ENCODE measurements around the gene VAX1. TPM values are rescaled to one million over a fixed set of nuclear protein-coding genes. Genes with fewer than 3 reads are reported as not detected.

VAX1 gene
- total RNA-seq, 2 donors from 2014 or later, result 3.2 to 3.5 TPM

DNA sequence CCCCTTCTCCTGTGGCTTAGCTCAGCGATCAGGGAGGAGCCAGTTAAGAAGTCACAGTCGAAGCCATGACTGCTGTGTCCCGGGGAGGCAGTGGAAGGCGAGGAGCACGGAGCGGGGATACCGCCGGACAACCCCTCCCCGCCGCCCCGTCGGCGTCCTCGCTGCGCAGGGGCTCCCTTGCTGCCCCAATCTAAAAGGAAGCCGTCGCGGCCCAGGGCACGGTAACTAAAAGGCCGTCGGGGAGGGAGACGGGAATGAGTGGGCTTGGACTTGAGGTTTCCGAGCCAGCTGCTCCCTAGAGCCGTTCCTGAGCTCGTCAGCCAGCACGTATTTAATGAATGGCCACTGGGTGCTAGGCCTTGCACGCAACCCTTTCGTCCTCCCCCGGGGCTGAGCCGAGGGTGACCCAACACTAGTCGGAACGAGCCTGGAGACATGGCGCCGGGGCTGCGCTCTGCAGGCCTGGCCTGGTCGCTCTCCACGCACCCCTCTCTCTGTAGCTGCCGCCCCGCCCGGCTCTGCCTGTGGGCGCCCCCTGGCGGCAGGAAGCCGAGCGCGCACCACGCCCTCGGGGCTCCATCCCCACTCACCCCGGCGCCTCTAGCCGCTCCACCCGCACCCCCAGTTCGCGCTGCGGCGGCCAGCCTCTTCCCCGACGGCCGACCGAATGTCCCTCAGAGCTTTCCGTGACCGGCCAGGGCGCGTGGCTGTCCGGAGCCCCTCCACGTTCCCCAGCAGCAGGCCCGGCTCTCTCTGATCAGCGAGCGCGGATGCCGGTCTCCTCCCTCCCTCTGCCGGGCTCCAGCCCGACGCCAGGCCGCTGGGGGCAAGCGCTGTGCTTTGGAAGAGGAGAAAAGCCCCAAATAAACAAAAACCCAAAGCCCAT lies 30.0 kb upstream of the VAX1 start:
- no peak overlapping the region for H3K9ac ChIP-seq (ENCODE audit: extremely low read depth, low read length, poor library complexity, severe bottlenecking)
- 3 to 5% methylated on average over 33 to 75 of the region's 75 CpGs for WGBS, 2 experiments (ENCODE audit: insufficient coverage in 1 of 2, insufficient read length in 1 of 2)

DNA sequence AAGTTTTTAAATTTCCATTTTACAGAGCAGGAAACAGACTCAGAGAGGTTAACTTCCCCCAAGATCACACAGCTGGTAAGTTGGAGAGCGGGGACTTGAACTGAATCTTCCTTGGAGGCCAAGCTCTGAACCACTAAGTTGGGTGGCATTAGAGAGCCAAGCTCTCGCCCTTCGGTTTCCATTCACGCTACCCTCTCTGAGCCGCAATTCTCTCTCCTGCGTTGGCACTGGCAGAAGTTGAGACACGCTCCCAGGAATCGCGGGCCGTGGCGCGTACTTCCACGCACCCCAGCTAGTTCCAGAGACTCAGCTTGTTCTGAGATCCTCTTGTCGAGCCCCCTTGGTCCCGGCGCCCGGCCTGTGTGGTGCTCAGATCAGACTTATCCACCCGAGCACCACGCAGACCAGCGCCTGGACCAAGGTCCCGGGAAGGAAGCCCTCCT lies 29.3 kb upstream of the VAX1 start:
- 27 to 30% methylated on average over 10 to 21 of the region's 21 CpGs for WGBS, 2 experiments (ENCODE audit: insufficient coverage in 1 of 2, insufficient read length in 1 of 2)
- peaks cover 16% of the 10 kb centered on the region for H3K4me1 Mint-ChIP-seq
- Histone ChIP-seq H3K27ac (ENCODE audit: low read depth, low read length) (no peak overlapping the region), H3K4me1 (ENCODE audit: control insufficient read depth, insufficient read depth, low read length) (no peaks in the 10 kb centered on the region), H3K9me3 (ENCODE audit: control insufficient read depth, low read length) (no peaks in the 10 kb centered on the region), H3K4me3 (ENCODE audit: low read length) (peak overlapping the region; percentile 67), H3K9ac (ENCODE audit: extremely low read depth, low read length, poor library complexity, severe bottlenecking) (no peak overlapping the region), H3K27me3 (ENCODE audit: control insufficient read depth, insufficient read depth, low read length, poor library complexity, severe bottlenecking) (peaks cover 97% of the 10 kb centered on the region), H3K36me3 (ENCODE audit: control insufficient read depth, insufficient read depth, low read length) (no peaks in the 10 kb centered on the region)
- no peaks in the 10 kb centered on the region for H3K9me3 Mint-ChIP-seq
- H3K27me3 Mint-ChIP-seq (ENCODE audit: insufficient read depth), result peaks cover 96% of the 10 kb centered on the region
- H3K36me3 Mint-ChIP-seq (ENCODE audit: low read depth), result no peaks in the 10 kb centered on the region
- H3K4me3 Mint-ChIP-seq, result peak overlapping the region; percentile 55
- TF ChIP-seq, protein P1, sequence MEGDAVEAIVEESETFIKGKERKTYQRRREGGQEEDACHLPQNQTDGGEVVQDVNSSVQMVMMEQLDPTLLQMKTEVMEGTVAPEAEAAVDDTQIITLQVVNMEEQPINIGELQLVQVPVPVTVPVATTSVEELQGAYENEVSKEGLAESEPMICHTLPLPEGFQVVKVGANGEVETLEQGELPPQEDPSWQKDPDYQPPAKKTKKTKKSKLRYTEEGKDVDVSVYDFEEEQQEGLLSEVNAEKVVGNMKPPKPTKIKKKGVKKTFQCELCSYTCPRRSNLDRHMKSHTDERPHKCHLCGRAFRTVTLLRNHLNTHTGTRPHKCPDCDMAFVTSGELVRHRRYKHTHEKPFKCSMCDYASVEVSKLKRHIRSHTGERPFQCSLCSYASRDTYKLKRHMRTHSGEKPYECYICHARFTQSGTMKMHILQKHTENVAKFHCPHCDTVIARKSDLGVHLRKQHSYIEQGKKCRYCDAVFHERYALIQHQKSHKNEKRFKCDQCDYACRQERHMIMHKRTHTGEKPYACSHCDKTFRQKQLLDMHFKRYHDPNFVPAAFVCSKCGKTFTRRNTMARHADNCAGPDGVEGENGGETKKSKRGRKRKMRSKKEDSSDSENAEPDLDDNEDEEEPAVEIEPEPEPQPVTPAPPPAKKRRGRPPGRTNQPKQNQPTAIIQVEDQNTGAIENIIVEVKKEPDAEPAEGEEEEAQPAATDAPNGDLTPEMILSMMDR (conservative IDR thresholded peaks at IDR 0.05), result no peak
- no peak overlapping the region for H3K27ac Mint-ChIP-seq
- peak; percentile 53 for DNase-seq

More for the DNA sequence above, 30.0 kb upstream of the VAX1 start:
- H3K9me3 ChIP-seq (ENCODE audit: control insufficient read depth, low read length), result no peaks in the 10 kb centered on the region
- Mint-ChIP-seq H3K9me3 (no peaks in the 10 kb centered on the region), H3K4me3 (peak overlapping the region; percentile 55), H3K4me1 (peaks cover 15% of the 10 kb centered on the region), H3K27ac (no peak overlapping the region), H3K36me3 (ENCODE audit: low read depth) (no peaks in the 10 kb centered on the region), H3K27me3 (ENCODE audit: insufficient read depth) (peaks cover 98% of the 10 kb centered on the region)
- peaks cover 100% of the 10 kb centered on the region for H3K27me3 ChIP-seq (ENCODE audit: control insufficient read depth, insufficient read depth, low read length, poor library complexity, severe bottlenecking)
- TF ChIP-seq, protein P1 (conservative IDR thresholded peaks at IDR 0.05), result peak; percentile 100
- H3K27ac ChIP-seq (ENCODE audit: low read depth, low read length), result no peak overlapping the region
- H3K4me3 ChIP-seq (ENCODE audit: low read length), result peak overlapping the region; percentile 67
- H3K36me3 ChIP-seq (ENCODE audit: control insufficient read depth, insufficient read depth, low read length), result no peaks in the 10 kb centered on the region
- peak; percentile 92 for DNase-seq
- H3K4me1 ChIP-seq (ENCODE audit: control insufficient read depth, insufficient read depth, low read length), result no peaks in the 10 kb centered on the region

DNA sequence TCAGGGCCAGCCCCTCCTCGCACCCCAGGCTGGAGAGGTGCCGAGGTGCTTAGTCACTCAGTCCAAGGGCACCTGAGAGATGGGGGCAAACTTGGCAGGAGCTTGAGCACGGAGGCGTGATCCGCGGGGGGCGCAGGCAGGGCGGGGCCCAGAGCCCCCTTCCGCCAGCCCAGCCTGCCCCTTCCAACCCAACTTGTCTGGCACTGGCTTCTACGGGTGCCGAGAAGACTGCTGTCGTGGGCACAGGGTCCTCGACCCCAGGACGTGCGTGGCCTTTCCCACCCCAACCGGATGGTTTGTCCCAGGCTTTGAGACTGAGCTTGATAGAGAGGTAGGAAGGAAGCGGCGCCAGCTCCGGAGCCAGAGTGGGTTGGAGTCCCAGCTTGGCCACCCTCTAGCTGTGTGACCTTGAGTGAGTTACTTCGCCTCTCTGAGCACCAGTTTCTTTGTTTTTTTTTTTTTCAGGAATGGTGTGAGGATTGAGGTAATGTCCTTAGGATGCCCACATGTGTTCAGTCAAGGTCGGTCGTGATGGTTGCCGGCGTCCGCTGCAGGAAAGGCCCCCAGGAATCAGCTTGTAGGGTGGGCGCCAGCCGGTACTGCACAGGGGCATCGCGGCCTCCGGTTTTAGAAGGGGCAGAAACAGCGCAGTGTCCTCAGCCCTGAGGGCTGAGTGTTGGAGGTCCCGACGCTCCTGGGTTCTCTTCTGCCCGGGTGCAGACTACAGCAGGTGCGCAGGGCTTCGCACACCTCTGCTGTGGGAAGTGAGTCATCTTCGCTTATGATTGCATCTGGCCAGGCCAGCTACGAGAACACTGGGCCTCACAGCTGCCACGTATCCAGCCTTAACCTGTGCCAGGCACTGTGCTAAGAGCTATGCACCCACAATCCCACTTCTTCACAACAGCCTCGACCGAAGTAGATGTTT lies 28.6 kb upstream of the VAX1 start:
- WGBS, 2 experiments (ENCODE audit: insufficient coverage in 1 of 2, insufficient read length in 1 of 2), result 12 to 16% methylated on average over 21 to 41 of the region's 41 CpGs
- no peaks in the 10 kb centered on the region for H3K9me3 Mint-ChIP-seq
- TF ChIP-seq, protein P1 (conservative IDR thresholded peaks at IDR 0.05), result no peak
- peak overlapping the region; percentile 61 for H3K4me3 ChIP-seq (ENCODE audit: low read length)
- H3K36me3 Mint-ChIP-seq (ENCODE audit: low read depth), result no peaks in the 10 kb centered on the region
- H3K9ac ChIP-seq (ENCODE audit: extremely low read depth, low read length, poor library complexity, severe bottlenecking), result no peak overlapping the region
- peaks cover 97% of the 10 kb centered on the region for H3K27me3 ChIP-seq (ENCODE audit: control insufficient read depth, insufficient read depth, low read length, poor library complexity, severe bottlenecking)
- peak overlapping the region; percentile 37 for H3K4me3 Mint-ChIP-seq
- peaks cover 96% of the 10 kb centered on the region for H3K27me3 Mint-ChIP-seq (ENCODE audit: insufficient read depth)
- no peak overlapping the region for H3K27ac ChIP-seq (ENCODE audit: low read depth, low read length)
- H3K27ac Mint-ChIP-seq, result no peak overlapping the region
- H3K9me3 ChIP-seq (ENCODE audit: control insufficient read depth, low read length), result no peaks in the 10 kb centered on the region
- no peaks in the 10 kb centered on the region for H3K4me1 ChIP-seq (ENCODE audit: control insufficient read depth, insufficient read depth, low read length)
- peak; percentile 52 for DNase-seq
- peaks cover 20% of the 10 kb centered on the region for H3K4me1 Mint-ChIP-seq
- H3K36me3 ChIP-seq (ENCODE audit: control insufficient read depth, insufficient read depth, low read length), result no peaks in the 10 kb centered on the region

Data from endodermal cell (in vitro differentiated cells).